SU-DHL-6 (cell line): ENCODE measurements around the gene BMPR2.
A peak's percentile ranks its signal among the peaks of the same experiment; 100 is the strongest.

Experiments used
- H2AFZ ChIP-seq: fragments of 200-600 bp; sonication (generic); 2 replicates; pipeline ENCODE4 v1.6.1; 2014; ENCODE audit warnings: low read depth, mild to moderate bottlenecking, moderate library complexity, mixed read lengths, antibody characterized with exemption, low read length; ENCODE audit not compliant: severe bottlenecking
- H3F3A ChIP-seq: fragments of 200-600 bp; shearing (Covaris generic); 2 replicates; pipeline ENCODE4 v1.6.0; 2016; ENCODE audit warnings: antibody characterized with exemption, mild to moderate bottlenecking; ENCODE audit not compliant: insufficient read depth
- H3K27ac ChIP-seq: fragments of 200-600 bp; sonication (generic); 2 replicates; pipeline ENCODE4 v1.5.1; 2016; ENCODE audit warnings: low read depth, mild to moderate bottlenecking, low read length, moderate library complexity, mixed read lengths
- H3K27me3 ChIP-seq: fragments of 200-600 bp; sonication (generic), shearing (Covaris generic); 2 replicates; pipeline ENCODE4 v1.6.0; 2014; ENCODE audit warnings: mild to moderate bottlenecking, low read length
- H3K36me3 ChIP-seq: fragments of 200-600 bp; sonication (generic); 2 replicates; pipeline ENCODE4 v1.6.1; 2014; ENCODE audit warnings: mild to moderate bottlenecking, low read length, mixed read lengths
- H3K4me2 ChIP-seq: fragments of 300-600, 200-600 bp; shearing (Covaris generic), sonication (generic); 2 replicates; pipeline ENCODE4 v1.6.0; 2014; ENCODE audit warnings: low read length, low read depth, mild to moderate bottlenecking; ENCODE audit not compliant: poor library complexity, severe bottlenecking
- H3K4me3 ChIP-seq: fragments of 200-600 bp; sonication (generic); 2 replicates; pipeline ENCODE4 v1.5.1; 2014; ENCODE audit warnings: antibody characterized with exemption, low read length, mild to moderate bottlenecking, mixed read lengths; ENCODE audit not compliant: insufficient read depth, poor library complexity, severe bottlenecking
- H3K79me2 ChIP-seq: fragments of 200-600 bp; sonication (generic); 2 replicates; pipeline ENCODE4 v1.6.1; 2014; ENCODE audit warnings: mild to moderate bottlenecking, low read length, moderate library complexity; ENCODE audit not compliant: insufficient read depth
- H3K9ac ChIP-seq: fragments of 200-600 bp; sonication (generic); 2 replicates; pipeline ENCODE4 v1.7.0; 2014; ENCODE audit warnings: mild to moderate bottlenecking, low read length
- H3K9me2 ChIP-seq: fragments of 200-600 bp; sonication (generic); replicated peaks from 2 replicates; pipeline ENCODE4 v1.6.1; 2014; ENCODE audit warnings: low read length; ENCODE audit not compliant: insufficient read depth
- H3K9me3 ChIP-seq: fragments of 200-600 bp; sonication (generic); 2 replicates; pipeline ENCODE4 v1.6.1; 2014; ENCODE audit warnings: low read length, mixed read lengths; ENCODE audit not compliant: insufficient read depth
- H4K20me1 ChIP-seq: fragments of 200-600 bp; sonication (generic); 2 replicates; pipeline ENCODE4 v1.6.1; 2014; ENCODE audit warnings: low read depth, mild to moderate bottlenecking, antibody characterized with exemption, low read length, moderate library complexity, mixed read lengths
- CTCF ChIP-seq: fragments of 200-600 bp; sonication (generic); IDR thresholded peaks from one replicate; pipeline ENCODE4 v1.5.1; 2017; ENCODE audit warnings: antibody characterized with exemption, mild to moderate bottlenecking, low read length, moderate library complexity; ENCODE audit not compliant: insufficient read depth, poor library complexity, severe bottlenecking
- EZH2phosphoT487 ChIP-seq: fragments of 200-600 bp; sonication (generic), shearing (Covaris generic); conservative IDR thresholded peaks from 2 replicates; pipeline ENCODE4 v1.6.1; 2018; ENCODE audit warnings: mild to moderate bottlenecking, antibody characterized with exemption, low read length, moderate library complexity, mixed read lengths

Gene BMPR2

GRCh38 chr2:202375033-202375608 is 1.0 kb upstream of the BMPR2 start:
- H3K9ac ChIP-seq: peak overlapping the region; percentile 67
- peak overlapping the region; percentile 64 for H3K4me3 ChIP-seq
- H3F3A ChIP-seq: peaks cover 20% of the 10 kb centered on the region; the same call in 1 of the 2 replicates
- H3K27ac ChIP-seq: no peak overlapping the region
- H3K4me2 ChIP-seq: peak overlapping the region; percentile 90
- no peaks in the 10 kb centered on the region for H3K9me3 ChIP-seq
- H3K9me2 ChIP-seq: no peaks in the 10 kb centered on the region
- H3K36me3 ChIP-seq: no peaks in the 10 kb centered on the region
- no peaks in the 10 kb centered on the region for H4K20me1 ChIP-seq
- H3K27me3 ChIP-seq: no peaks in the 10 kb centered on the region
- TF ChIP-seq CTCF (no peak), EZH2phosphoT487 (no peak)
- no peaks in the 10 kb centered on the region for H3K79me2 ChIP-seq
- H2AFZ ChIP-seq: peak overlapping the region; percentile 93

GRCh38 chr2:202376460-202377206 is 506 bp downstream of the BMPR2 start:
- peaks cover 20% of the 10 kb centered on the region; the same call in 1 of the 2 replicates for H3F3A ChIP-seq
- peak overlapping the region; percentile 85 for H2AFZ ChIP-seq
- H3K9me2 ChIP-seq: no peaks in the 10 kb centered on the region
- peak overlapping the region; percentile 90 for H3K4me2 ChIP-seq
- TF ChIP-seq CTCF (no peak), EZH2phosphoT487 (no peak)
- H3K9ac ChIP-seq: peak overlapping the region; percentile 67
- no peaks in the 10 kb centered on the region for H4K20me1 ChIP-seq
- no peaks in the 10 kb centered on the region for H3K27me3 ChIP-seq
- peak overlapping the region; percentile 64 for H3K4me3 ChIP-seq
- no peak overlapping the region for H3K27ac ChIP-seq
- H3K79me2 ChIP-seq: no peaks in the 10 kb centered on the region
- H3K36me3 ChIP-seq: no peaks in the 10 kb centered on the region
- H3K9me3 ChIP-seq: no peaks in the 10 kb centered on the region

GRCh38 chr2:202377207-202377761 is 1.2 kb downstream of the BMPR2 start:
- Histone ChIP-seq H4K20me1 (no peaks in the 10 kb centered on the region), H3K36me3 (no peaks in the 10 kb centered on the region), H3K27me3 (no peaks in the 10 kb centered on the region), H3K9ac (peak overlapping the region; percentile 67), H3K27ac (no peak overlapping the region), H3K4me2 (peak overlapping the region; percentile 90), H2AFZ (peak overlapping the region; percentile 85), H3K9me2 (no peaks in the 10 kb centered on the region), H3K9me3 (no peaks in the 10 kb centered on the region), H3F3A (peaks cover 20% of the 10 kb centered on the region; the same call in 1 of the 2 replicates), H3K79me2 (no peaks in the 10 kb centered on the region), H3K4me3 (peak overlapping the region; percentile 64)
- no peak for TF ChIP-seq EZH2phosphoT487
- no peak for TF ChIP-seq CTCF
